NT2/D1 (cell line): ENCODE data around the gene DROSHA.

Experiments used
- SUZ12 ChIP-seq: IDR thresholded peaks from 2 replicates; pipeline ENCODE4 v1.6.1; 2011; ENCODE audit not compliant: insufficient read length, insufficient read depth; ENCODE audit errors: extremely low read depth
- YY1 ChIP-seq: IDR thresholded peaks from 2 replicates; pipeline ENCODE4 v1.6.1; 2011; ENCODE audit not compliant: insufficient read length, insufficient read depth
- ZNF274 ChIP-seq: IDR thresholded peaks from 2 replicates; pipeline ENCODE4 v1.6.1; 2011; ENCODE audit warnings: mild to moderate bottlenecking, low read depth, low read length

DNA sequence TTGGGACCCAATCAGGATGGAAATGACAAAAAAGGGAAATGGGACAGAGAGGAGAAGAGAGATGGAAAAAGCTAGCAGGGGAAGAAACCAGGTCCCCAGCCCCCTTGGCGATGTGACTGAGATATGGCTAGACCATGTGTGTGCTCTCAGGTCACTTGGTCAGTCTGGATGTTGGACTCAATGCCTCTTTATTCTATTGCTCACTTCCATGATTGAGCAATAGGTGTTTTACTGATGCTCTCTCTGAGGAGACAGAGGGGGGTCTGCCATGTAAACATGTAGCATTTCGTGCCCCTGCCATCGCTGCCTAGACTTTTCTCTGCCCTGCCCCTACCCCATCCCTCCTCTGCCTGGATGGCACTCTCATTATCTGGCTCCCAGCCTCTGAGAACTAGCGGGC, 150.6 kb downstream of the DROSHA start:
- TF ChIP-seq SUZ12, result no peak
- TF ChIP-seq YY1, result no peak
- no peak for TF ChIP-seq ZNF274
